Upper lobe of right lung (tissue), 1 donor: ENCODE data around the gene NAPB. TPM values are rescaled to one million over a fixed set of nuclear protein-coding genes. Genes with fewer than 3 reads are reported as not detected.

Experiments used
- ATAC-seq: fragments of 200-7000 bp; cut with Tn5 transposase; one replicate; pipeline ENCODE4 v1.9.1; 2020; ENCODE audit warnings: mild to moderate bottlenecking, moderate library complexity
- DNase-seq: peaks from one replicate; pipeline ENCODE4 v3.0.0-alpha.2; 2020
- H3K27ac ChIP-seq: fragments of 200-600 bp; one replicate; pipeline ENCODE4 v1.8.0; 2022
- H3K27me3 ChIP-seq: fragments of 200-600 bp; one replicate; pipeline ENCODE4 v1.8.0; 2022; ENCODE audit warnings: mild to moderate bottlenecking
- H3K36me3 ChIP-seq: fragments of 200-600 bp; one replicate; pipeline ENCODE4 v1.8.0; 2022
- H3K4me1 ChIP-seq: fragments of 200-600 bp; one replicate; pipeline ENCODE4 v1.8.0; 2022
- H3K4me3 ChIP-seq: fragments of 200-600 bp; one replicate; pipeline ENCODE4 v1.8.0; 2022; ENCODE audit warnings: mild to moderate bottlenecking
- H3K9me3 ChIP-seq: fragments of 200-600 bp; one replicate; pipeline ENCODE4 v1.8.0; 2022
- CTCF ChIP-seq: fragments of 200-600 bp; IDR thresholded peaks from one replicate; pipeline ENCODE4 v1.8.0; 2022; ENCODE audit warnings: antibody characterized with exemption
- intact Hi-C: fragments of 100-400 bp; cut with DNase I; formaldehyde crosslinking; loops from one replicate; pipeline ENCODE4 v1.11.0; 2022
- total RNA-seq: library from RNA; stranded (reverse); fragmentation: NEBNext Ultra II Directional; extraction: Animal tissue kit (Norgen Biotek cat#: 25700); gene quantifications from one replicate; pipeline ENCODE4 v1.2.1, GENCODE V29; 2021
- donor health status: DM: no; HTN: yes; CAD: no; lungs with severe emphysema.

The NAPB gene
- total RNA-seq, 1 donor from 2014 or later, result 10.8 TPM

DNA sequence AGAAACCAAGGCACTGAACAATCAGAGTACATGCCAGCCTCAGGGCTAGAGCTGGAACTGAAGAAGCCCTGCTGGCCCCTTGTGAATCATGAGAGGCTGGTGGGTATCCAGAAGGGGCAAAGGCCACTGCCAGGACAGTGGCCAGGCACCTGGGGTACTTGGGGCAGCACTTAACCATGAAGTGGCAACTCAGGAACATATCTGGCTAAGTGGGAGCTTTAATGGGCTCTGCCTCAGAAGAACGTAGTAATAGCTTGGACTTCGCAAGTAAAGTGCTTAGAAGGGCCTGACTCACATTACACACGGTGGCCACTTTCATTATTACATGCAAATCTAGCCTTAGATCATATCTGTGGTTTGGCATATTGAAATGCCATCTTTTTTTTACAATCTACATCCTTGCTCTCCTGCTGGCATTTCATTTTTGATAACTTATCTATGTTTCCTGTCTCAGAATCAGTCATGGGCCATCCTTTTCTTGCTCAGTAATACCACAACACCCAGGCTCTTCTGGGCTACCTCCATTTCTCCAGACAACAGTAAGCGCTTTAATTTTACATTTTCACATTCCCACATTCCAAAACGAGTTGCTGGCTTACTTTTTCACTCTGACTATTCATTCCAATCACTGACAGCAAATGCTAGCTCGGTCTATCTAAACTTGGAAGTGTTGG lies 21.6 kb downstream of the NAPB start:
- intact Hi-C loops, result no loop called here
- ATAC-seq (peak; percentile 88), DNase-seq (no peak)
- no peaks in the 10 kb centered on the region for H3K9me3 ChIP-seq
- no peak overlapping the region for H3K27ac ChIP-seq
- no peaks in the 10 kb centered on the region for H3K27me3 ChIP-seq
- H3K4me1 ChIP-seq, result peaks cover 10% of the 10 kb centered on the region
- TF ChIP-seq CTCF, result peak; percentile 29
- no peak overlapping the region for H3K4me3 ChIP-seq
- H3K36me3 ChIP-seq, result peaks cover 4% of the 10 kb centered on the region

DNA sequence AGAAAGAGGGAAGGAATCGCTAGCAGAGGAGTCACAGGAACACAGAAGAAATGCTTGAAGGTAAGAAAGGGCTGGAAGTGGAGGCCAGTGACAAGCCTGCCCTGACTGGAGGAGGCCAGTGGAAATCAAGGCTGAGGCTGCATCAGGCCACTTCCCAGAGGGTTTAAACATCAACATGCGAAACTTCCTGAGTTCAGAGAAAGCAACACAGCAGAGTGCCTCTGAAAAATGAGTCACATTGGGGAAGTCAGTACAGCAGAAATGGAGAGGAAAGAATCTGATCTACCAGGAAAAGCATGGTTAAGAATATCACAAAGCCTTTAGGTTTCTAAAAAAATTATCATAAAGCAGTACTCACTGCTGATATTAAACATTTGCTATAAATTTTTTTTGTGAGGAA lies 23.3 kb downstream of the NAPB start:
- TF ChIP-seq CTCF, result no peak
- Histone ChIP-seq H3K27me3 (no peaks in the 10 kb centered on the region), H3K4me3 (no peak overlapping the region), H3K9me3 (no peaks in the 10 kb centered on the region), H3K27ac (no peak overlapping the region), H3K36me3 (peaks cover 21% of the 10 kb centered on the region), H3K4me1 (peaks cover 10% of the 10 kb centered on the region)
- DNase-seq, result no peak
- intact Hi-C loops, result no loop called here
- ATAC-seq, result peak; percentile 45

- DNase-seq, result no peak
- ATAC-seq, result no peak
- intact Hi-C loops, result no loop called here
- Histone ChIP-seq H3K9me3 (no peaks in the 10 kb centered on the region), H3K27me3 (no peaks in the 10 kb centered on the region), H3K27ac (no peak overlapping the region), H3K4me1 (peaks cover 10% of the 10 kb centered on the region), H3K4me3 (no peak overlapping the region), H3K36me3 (peaks cover 29% of the 10 kb centered on the region)
- TF ChIP-seq CTCF, result no peak
Observed at GRCh38 chr20:23396950-23397627, 24.2 kb downstream of the NAPB start.

- no peaks in the 10 kb centered on the region for H3K27me3 ChIP-seq
- H3K4me3 ChIP-seq, result no peak overlapping the region
- TF ChIP-seq CTCF, result no peak
- H3K27ac ChIP-seq, result no peak overlapping the region
- intact Hi-C loops, result no loop called here
- peaks cover 56% of the 10 kb centered on the region for H3K36me3 ChIP-seq
- ATAC-seq, result peak; percentile 84
- H3K4me1 ChIP-seq, result peaks cover 10% of the 10 kb centered on the region
- DNase-seq, result no peak
- H3K9me3 ChIP-seq, result no peaks in the 10 kb centered on the region
Observed at GRCh38 chr20:23393996-23394775, 27.1 kb downstream of the NAPB start.

GRCh38 chr20:23391707-23392310 lies 29.5 kb downstream of the NAPB start:
- no peak for TF ChIP-seq CTCF

More at GRCh38 chr20:23391707-23392310, 29.5 kb downstream of the NAPB start:
- DNase-seq (no peak), ATAC-seq (no peak)
- intact Hi-C loops, result no loop called here
- Histone ChIP-seq H3K4me3 (no peak overlapping the region), H3K4me1 (no peaks in the 10 kb centered on the region), H3K27me3 (no peaks in the 10 kb centered on the region), H3K27ac (no peak overlapping the region), H3K36me3 (peaks cover 65% of the 10 kb centered on the region), H3K9me3 (no peaks in the 10 kb centered on the region)
